Activated CD4-positive, alpha-beta T cell treated with anti-CD3 and anti-CD28 coated beads, Interleukin-2, amount 50 U/mL, for 48 hours (primary cell): ENCODE data around the gene SLC45A2.
"Not testable (repeated sequence)": the region's sequence is repeated elsewhere in the genome, so short reads cannot be mapped to it uniquely, and the experiment has no call there.

Experiments
- DNase-seq, 2 experiments: peaks; one replicate each; pipeline ENCODE4 v3.0.0-alpha.2; 2020

Gene SLC45A2

GRCh38 chr5:33984671-33985124 is at the start of gene SLC45A2:
Gene SLC45A2 (minus strand): TSS chr5:33984693. CDS start chr5:33984583, 110 bp downstream.
- no peak for DNase-seq

GRCh38 chr5:34031966-34032365 is 47.5 kb upstream of the SLC45A2 start:
- DNase-seq, result no peak

- DNase-seq, result no peak
Observed at GRCh38 chr5:34031117-34031516, 46.6 kb upstream of the SLC45A2 start.

GRCh38 chr5:34030585-34030984 is 46.1 kb upstream of the SLC45A2 start:
- DNase-seq, result not testable (repeated sequence)

- DNase-seq, result no peak
Observed at GRCh38 chr5:34030048-34030447, 45.6 kb upstream of the SLC45A2 start.

GRCh38 chr5:34028349-34028748 is 43.9 kb upstream of the SLC45A2 start:
- no peak for DNase-seq

- DNase-seq, result no peak
Observed at GRCh38 chr5:34026089-34026761, 41.7 kb upstream of the SLC45A2 start.

- DNase-seq, result peak; percentile 38 to 66
Observed at GRCh38 chr5:34022121-34022705, 37.7 kb upstream of the SLC45A2 start.

GRCh38 chr5:34021334-34021733 is 36.8 kb upstream of the SLC45A2 start:
- no peak for DNase-seq

GRCh38 chr5:34020726-34021125 is 36.2 kb upstream of the SLC45A2 start:
- DNase-seq, result no peak

- no peak for DNase-seq
Observed at GRCh38 chr5:34017254-34017653, 32.8 kb upstream of the SLC45A2 start.

- DNase-seq, result no peak
Observed at GRCh38 chr5:34016750-34017149, 32.3 kb upstream of the SLC45A2 start.

- DNase-seq, result no peak
Observed at GRCh38 chr5:34016222-34016621, 31.7 kb upstream of the SLC45A2 start.

- peak; percentile 27 to 47 for DNase-seq
Observed at GRCh38 chr5:34015120-34015822, 30.8 kb upstream of the SLC45A2 start.

- no peak for DNase-seq
Observed at GRCh38 chr5:34014626-34015025, 30.1 kb upstream of the SLC45A2 start.

GRCh38 chr5:34013547-34013946 is 29.1 kb upstream of the SLC45A2 start:
- DNase-seq, result no peak

GRCh38 chr5:34012791-34013190 is 28.3 kb upstream of the SLC45A2 start:
- DNase-seq, result no peak

- no peak for DNase-seq
Observed at GRCh38 chr5:34011536-34011935, 27.0 kb upstream of the SLC45A2 start.

GRCh38 chr5:34010146-34010545 is 25.7 kb upstream of the SLC45A2 start:
- DNase-seq, result not testable (repeated sequence)

GRCh38 chr5:34009610-34010009 is 25.1 kb upstream of the SLC45A2 start:
- DNase-seq, result no peak

- DNase-seq, result no peak
Observed at GRCh38 chr5:34008802-34009201, 24.3 kb upstream of the SLC45A2 start.

GRCh38 chr5:34007621-34008600 is 23.4 kb upstream of the SLC45A2 start, which contains the start of gene AMACR:
Gene AMACR (minus strand): TSS chr5:34008050. CDS start chr5:34008019, 31 bp downstream.
- DNase-seq, result peak; percentile 84 to 86

- peak in 1 of 2 experiments; percentile 11 for DNase-seq
Observed at GRCh38 chr5:34007201-34007620, 22.7 kb upstream of the SLC45A2 start.
